HepG2 (cell line): Measurements from ENCODE around the gene CYP4B1.

ENCODE experiments used
- ZBTB43 ChIP-seq: sonication (generic); formaldehyde crosslinking; conservative IDR thresholded peaks from 2 replicates; pipeline ENCODE4 v1.4.0; 2020; ENCODE audit warnings: missing genetic modification reagents
- ZNF12 ChIP-seq: sonication (generic); formaldehyde crosslinking; IDR thresholded peaks from 2 replicates; pipeline ENCODE4 v1.5.0; 2020; ENCODE audit warnings: missing genetic modification reagents

GRCh38 chr1:46769028-46769740, 29.7 kb upstream of the CYP4B1 start:
- no peak for TF ChIP-seq ZBTB43 (CRISPR knock-in tag)
- no peak for TF ChIP-seq ZNF12 (CRISPR knock-in tag)
